ENCODE results near the gene CABP1. TPM values are rescaled to one million over a fixed set of nuclear protein-coding genes. Genes with fewer than 3 reads are reported as not detected.

The CABP1 gene
- total and polyA plus RNA-seq, 2 of the 13 experiments (the other 11 are each of a cell fraction or from before 2014, with no cell fraction given), result not detected

GRCh38 chr12:120686690-120687577 lies 46.5 kb downstream of the CABP1 start, which contains the start of gene MLEC (continued):
- TF ChIP-seq RFXAP (CRISPR knock-in tag; IDR thresholded peaks at IDR 0.05; ENCODE audit: borderline replicate concordance), result peak; percentile 85
- TF ChIP-seq HOXA9 (CRISPR knock-in tag; IDR thresholded peaks at IDR 0.05; ENCODE audit: borderline replicate concordance), result peak; percentile 29; the same call in 1 of the 2 replicates
- TF ChIP-seq SMAD9 (CRISPR knock-in tag; IDR thresholded peaks at IDR 0.05), result no peak
- peak; percentile 24; the same call in 1 of the 2 replicates for TF ChIP-seq NKX3-1 (CRISPR knock-in tag; IDR thresholded peaks at IDR 0.05)
- TF ChIP-seq JARID2 (CRISPR knock-in tag; IDR thresholded peaks at IDR 0.05; ENCODE audit: insufficient replicate concordance), result no peak
- no peak for TF ChIP-seq MIER3 (CRISPR knock-in tag; IDR thresholded peaks at IDR 0.05; ENCODE audit: borderline replicate concordance)
- TF ChIP-seq ZNF253 (CRISPR knock-in tag; IDR thresholded peaks at IDR 0.05; ENCODE audit: borderline replicate concordance), result peak; percentile 71; the same call in 1 of the 2 replicates
- TF ChIP-seq ZNF383 (CRISPR knock-in tag; IDR thresholded peaks at IDR 0.05; ENCODE audit: borderline replicate concordance), result no peak
- no peak for TF ChIP-seq PAWR (CRISPR knock-in tag; IDR thresholded peaks at IDR 0.05; ENCODE audit: borderline replicate concordance)
- no peak for TF ChIP-seq USF2 (IDR thresholded peaks at IDR 0.05; ENCODE audit: low read depth, low read length)
- no peak; the same call in 1 of the 2 replicates for TF ChIP-seq USF2 (CRISPR knock-in tag; IDR thresholded peaks at IDR 0.05; ENCODE audit: borderline replicate concordance)
- peak; percentile 74; the same call in 1 of the 2 replicates for TF ChIP-seq SALL2 (CRISPR knock-in tag; IDR thresholded peaks at IDR 0.05)
- TF ChIP-seq PAX8 (CRISPR knock-in tag; IDR thresholded peaks at IDR 0.05; ENCODE audit: borderline replicate concordance), result no peak
- no peak for TF ChIP-seq CAMTA2 (CRISPR knock-in tag; IDR thresholded peaks at IDR 0.05; ENCODE audit: borderline replicate concordance)
- TF ChIP-seq KLF9 (CRISPR knock-in tag; IDR thresholded peaks at IDR 0.05; ENCODE audit: low read depth), result no peak; the same call in 1 of the 2 replicates
- peak; percentile 92 for TF ChIP-seq ZNF574 (CRISPR knock-in tag; IDR thresholded peaks at IDR 0.05)
- TF ChIP-seq ZFP36 (IDR thresholded peaks at IDR 0.05; ENCODE audit: borderline replicate concordance, low read depth, low read length, partially characterized antibody), result no peak
- TF ChIP-seq NBN (conservative IDR thresholded peaks at IDR 0.05), result no peak
- peak; percentile 73; the same call in 1 of the 2 replicates for TF ChIP-seq NCOA2 (CRISPR knock-in tag; IDR thresholded peaks at IDR 0.05)
- no peak for TF ChIP-seq FOXJ3 (CRISPR knock-in tag; IDR thresholded peaks at IDR 0.05; ENCODE audit: borderline replicate concordance)
